ES-I3 (cell line): Measurements from ENCODE around the gene RAD50.

Source experiments
- H3K36me3 ChIP-seq: 2 replicates; pipeline ENCODE4 v1.6.1; 2013; ENCODE audit warnings: mild to moderate bottlenecking, low read length, control low read depth, moderate library complexity; ENCODE audit not compliant: insufficient read depth
- H3K4me1 ChIP-seq: 2 replicates; pipeline ENCODE4 v1.6.1; 2013; ENCODE audit warnings: mild to moderate bottlenecking, control low read depth, low read length; ENCODE audit not compliant: insufficient read depth
- H3K9ac ChIP-seq: 2 replicates; pipeline ENCODE4 v1.6.1; 2013; ENCODE audit warnings: low read depth, mild to moderate bottlenecking, low read length, moderate library complexity
- H3K9me3 ChIP-seq: 2 replicates; pipeline ENCODE4 v1.6.1; 2013; ENCODE audit warnings: mild to moderate bottlenecking, low read length, moderate library complexity; ENCODE audit not compliant: control insufficient read depth, insufficient read depth

The RAD50 gene

GRCh38 chr5:132667309-132667708 lies 110.5 kb downstream of the RAD50 start:
- Histone ChIP-seq H3K36me3 (no peaks in the 10 kb centered on the region), H3K9me3 (no peaks in the 10 kb centered on the region), H3K4me1 (peaks cover 9% of the 10 kb centered on the region; the same call in 1 of the 2 replicates), H3K9ac (no peak overlapping the region)

- Histone ChIP-seq H3K9ac (no peak overlapping the region), H3K9me3 (no peaks in the 10 kb centered on the region), H3K36me3 (no peaks in the 10 kb centered on the region), H3K4me1 (peaks cover 9% of the 10 kb centered on the region; the same call in 1 of the 2 replicates)
Measured at GRCh38 chr5:132667761-132668705, 111.3 kb downstream of the RAD50 start.

GRCh38 chr5:132668706-132669454 lies 112.1 kb downstream of the RAD50 start:
- Histone ChIP-seq H3K4me1 (peaks cover 9% of the 10 kb centered on the region; the same call in 1 of the 2 replicates), H3K9me3 (no peaks in the 10 kb centered on the region)

GRCh38 chr5:132669455-132669820 lies 112.7 kb downstream of the RAD50 start:
- Histone ChIP-seq H3K4me1 (peaks cover 9% of the 10 kb centered on the region; the same call in 1 of the 2 replicates), H3K9ac (no peak overlapping the region), H3K9me3 (no peaks in the 10 kb centered on the region), H3K36me3 (no peaks in the 10 kb centered on the region)

More at GRCh38 chr5:132668706-132669454, 112.1 kb downstream of the RAD50 start:
- no peak overlapping the region for H3K9ac ChIP-seq
- no peaks in the 10 kb centered on the region for H3K36me3 ChIP-seq

GRCh38 chr5:132669966-132670882 lies 113.4 kb downstream of the RAD50 start:
- Histone ChIP-seq H3K9ac (no peak overlapping the region), H3K9me3 (no peaks in the 10 kb centered on the region), H3K36me3 (no peaks in the 10 kb centered on the region), H3K4me1 (peaks cover 9% of the 10 kb centered on the region; the same call in 1 of the 2 replicates)

- H3K9me3 ChIP-seq = no peaks in the 10 kb centered on the region
- no peak overlapping the region for H3K9ac ChIP-seq
- peaks cover 9% of the 10 kb centered on the region; the same call in 1 of the 2 replicates for H3K4me1 ChIP-seq
- H3K36me3 ChIP-seq = no peaks in the 10 kb centered on the region
Measured at GRCh38 chr5:132671000-132671399, 114.2 kb downstream of the RAD50 start.

GRCh38 chr5:132673488-132673887 lies 116.7 kb downstream of the RAD50 start:
- Histone ChIP-seq H3K4me1 (0 out of 2 replicates have a peak, but pooled peaks cover 6% of the 10 kb centered on the region), H3K9ac (no peak overlapping the region), H3K36me3 (no peaks in the 10 kb centered on the region), H3K9me3 (no peaks in the 10 kb centered on the region)

- Histone ChIP-seq H3K9me3 (no peaks in the 10 kb centered on the region), H3K4me1 (0 out of 2 replicates have a peak, but pooled peaks cover 6% of the 10 kb centered on the region), H3K9ac (no peak within 1 kb of the TSS), H3K36me3 (no peaks in the 10 kb centered on the region)
Measured at GRCh38 chr5:132673939-132674630, 117.3 kb downstream of the RAD50 start, which contains the start of gene IL4. Gene IL4 (plus strand): TSS chr5:132673989. CDS start chr5:132674051, 62 bp downstream.

- H3K36me3 ChIP-seq = no peaks in the 10 kb centered on the region
- no peak overlapping the region for H3K9ac ChIP-seq
- H3K4me1 ChIP-seq = peaks cover 7% of the 10 kb centered on the region; the same call in 1 of the 2 replicates
- H3K9me3 ChIP-seq = no peaks in the 10 kb centered on the region
Measured at GRCh38 chr5:132674671-132675506, 118.1 kb downstream of the RAD50 start.

GRCh38 chr5:132675936-132676689 lies 119.3 kb downstream of the RAD50 start:
- H3K9ac ChIP-seq = no peak overlapping the region
- peaks cover 6% of the 10 kb centered on the region; the same call in 1 of the 2 replicates for H3K4me1 ChIP-seq
- H3K9me3 ChIP-seq = no peaks in the 10 kb centered on the region
- no peaks in the 10 kb centered on the region for H3K36me3 ChIP-seq

- H3K4me1 ChIP-seq = peaks cover 6% of the 10 kb centered on the region; the same call in 1 of the 2 replicates
- H3K36me3 ChIP-seq = no peaks in the 10 kb centered on the region
- H3K9me3 ChIP-seq = no peaks in the 10 kb centered on the region
- no peak overlapping the region for H3K9ac ChIP-seq
Measured at GRCh38 chr5:132677191-132677590, 120.4 kb downstream of the RAD50 start.
